Measurements from ENCODE around the gene FGD1. TPM values are rescaled to one million over a fixed set of nuclear protein-coding genes. Genes with fewer than 3 reads are reported as not detected.

FGD1 gene
- total RNA-seq, 2 donors from 2014 or later = 2.3 to 2.9 TPM

DNA sequence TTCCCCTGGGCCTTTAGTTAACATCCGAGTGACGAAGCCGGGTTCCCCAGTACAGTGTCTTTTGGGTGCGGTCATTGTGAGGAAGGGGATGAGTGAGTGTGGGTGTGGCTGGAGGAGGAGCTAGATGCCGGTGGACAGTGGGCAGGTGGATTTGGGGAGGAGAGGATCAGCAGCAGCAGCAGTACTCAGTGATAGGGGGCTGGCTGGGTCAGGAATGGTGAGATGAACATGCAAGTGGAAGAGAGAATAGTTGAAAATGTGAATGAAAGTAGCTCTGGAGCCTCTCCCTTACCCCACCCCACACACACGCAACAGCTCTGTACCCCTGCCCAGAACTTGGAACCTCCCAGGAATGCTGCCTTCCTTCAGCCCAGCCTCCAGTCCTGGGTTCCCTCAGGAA lies 51.3 kb downstream of the FGD1 start:
- Histone ChIP-seq H3K27me3 (no peaks in the 10 kb centered on the region), H3K4me3 (no peak overlapping the region), H3K4me1 (peaks cover 15% of the 10 kb centered on the region), H3K36me3 (replicated peaks in 1 of 2; ENCODE audit: insufficient read depth in 1 of 2, low read depth in 2 of 2) (no peaks in the 10 kb centered on the region), H3K27ac (no peak overlapping the region), H3K9me3 (no peaks in the 10 kb centered on the region)
- no peak for ATAC-seq
- WGBS, 2 donors = 79 to 80% methylated on average over 3 to 5 of the region's 6 CpGs
- TF ChIP-seq, protein P1, sequence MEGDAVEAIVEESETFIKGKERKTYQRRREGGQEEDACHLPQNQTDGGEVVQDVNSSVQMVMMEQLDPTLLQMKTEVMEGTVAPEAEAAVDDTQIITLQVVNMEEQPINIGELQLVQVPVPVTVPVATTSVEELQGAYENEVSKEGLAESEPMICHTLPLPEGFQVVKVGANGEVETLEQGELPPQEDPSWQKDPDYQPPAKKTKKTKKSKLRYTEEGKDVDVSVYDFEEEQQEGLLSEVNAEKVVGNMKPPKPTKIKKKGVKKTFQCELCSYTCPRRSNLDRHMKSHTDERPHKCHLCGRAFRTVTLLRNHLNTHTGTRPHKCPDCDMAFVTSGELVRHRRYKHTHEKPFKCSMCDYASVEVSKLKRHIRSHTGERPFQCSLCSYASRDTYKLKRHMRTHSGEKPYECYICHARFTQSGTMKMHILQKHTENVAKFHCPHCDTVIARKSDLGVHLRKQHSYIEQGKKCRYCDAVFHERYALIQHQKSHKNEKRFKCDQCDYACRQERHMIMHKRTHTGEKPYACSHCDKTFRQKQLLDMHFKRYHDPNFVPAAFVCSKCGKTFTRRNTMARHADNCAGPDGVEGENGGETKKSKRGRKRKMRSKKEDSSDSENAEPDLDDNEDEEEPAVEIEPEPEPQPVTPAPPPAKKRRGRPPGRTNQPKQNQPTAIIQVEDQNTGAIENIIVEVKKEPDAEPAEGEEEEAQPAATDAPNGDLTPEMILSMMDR (IDR thresholded peaks at IDR 0.05) = no peak
- TF ChIP-seq POLR2A (IDR thresholded peaks at IDR 0.05) = no peak
- no peak for DNase-seq
- intact Hi-C loops (cut with DNase I) = no loop called here

- Histone ChIP-seq H3K36me3 (replicated peaks in 1 of 2; ENCODE audit: insufficient read depth in 1 of 2, low read depth in 2 of 2) (no peaks in the 10 kb centered on the region), H3K4me1 (peaks cover 22% of the 10 kb centered on the region), H3K4me3 (no peak overlapping the region), H3K27me3 (no peaks in the 10 kb centered on the region), H3K27ac (no peak overlapping the region), H3K9me3 (no peaks in the 10 kb centered on the region)
- intact Hi-C loops (cut with DNase I) = no loop called here
- DNase-seq = no peak
- TF ChIP-seq, protein P1 (IDR thresholded peaks at IDR 0.05) = no peak
- TF ChIP-seq POLR2A (IDR thresholded peaks at IDR 0.05) = no peak
- no peak for ATAC-seq
Measured at GRCh38 chrX:54442790-54443189, 53.2 kb downstream of the FGD1 start.

DNA sequence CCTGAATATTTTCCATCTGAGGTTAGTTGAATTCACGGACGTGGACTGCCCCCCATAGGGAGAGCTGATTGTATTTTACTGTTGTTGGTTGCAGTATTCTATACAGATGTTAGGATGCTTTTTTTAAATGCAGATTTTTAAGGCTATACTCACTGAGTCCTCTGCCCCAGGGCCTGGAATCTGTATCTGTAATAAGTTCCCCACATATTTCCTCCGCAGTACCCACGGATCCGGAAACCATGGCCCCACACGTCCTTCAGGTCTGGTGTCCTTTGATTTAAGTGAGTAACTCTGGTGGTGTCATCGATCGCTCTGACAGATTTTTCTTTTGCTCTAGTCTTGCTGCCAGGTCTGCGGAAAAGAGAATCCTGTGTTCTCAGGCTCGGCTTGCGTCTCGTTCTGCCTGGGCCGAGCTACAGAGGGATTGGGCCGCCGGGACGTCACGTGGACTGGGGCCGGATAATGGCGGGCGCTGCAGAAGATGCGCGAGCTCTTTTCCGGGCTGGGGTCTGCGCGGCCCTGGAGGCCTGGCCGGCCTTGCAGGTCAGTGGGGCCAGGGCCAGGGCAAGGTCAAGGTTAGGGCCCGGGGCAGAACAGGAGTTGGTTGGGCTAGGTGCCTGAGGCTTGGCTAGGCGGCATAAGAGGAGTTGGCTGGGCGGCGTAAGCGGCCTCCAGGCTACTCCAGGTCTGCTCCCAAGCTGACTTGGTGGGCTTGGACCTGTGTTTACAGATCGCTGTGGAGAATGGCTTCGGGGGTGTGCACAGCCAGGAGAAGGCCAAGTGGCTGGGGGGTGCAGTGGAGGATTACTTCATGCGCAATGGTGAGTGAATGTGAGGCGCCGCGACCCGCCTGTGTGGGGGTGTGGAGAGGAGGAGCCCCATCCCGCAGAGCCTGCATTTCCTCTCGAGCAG lies 55.8 kb downstream of the FGD1 start, which contains the start of gene TSR2:
TSS of gene TSR2 (plus strand) at position 445 of the 912 bp plus-strand sequence. CDS start at position 463, 18 bp downstream.
- Histone ChIP-seq H3K27ac (peak within 1 kb of the TSS in 2 of 4 donors; percentile 57 to 63), H3K27me3 (no peaks in the 10 kb centered on the region), H3K36me3 (replicated peaks in 1 of 2; ENCODE audit: insufficient read depth in 1 of 2, low read depth in 2 of 2) (no peaks in the 10 kb centered on the region), H3K4me3 (peak within 1 kb of the TSS; percentile 12 to 64), H3K9me3 (no peaks in the 10 kb centered on the region), H3K4me1 (peaks cover 22% of the 10 kb centered on the region)
- WGBS, 2 donors = 0% methylated on average over 16 to 21 of the region's 40 CpGs
- intact Hi-C loops (cut with DNase I) = no loop called here
- peak; percentile 79 to 88 (median 84) for DNase-seq
- ATAC-seq = peak; percentile 100
- peak in 2 of 3 donors; percentile 65 for TF ChIP-seq POLR2A (IDR thresholded peaks at IDR 0.05)
- TF ChIP-seq, protein P1 (IDR thresholded peaks at IDR 0.05) = peak in 3 of 7 experiments; percentile 5 to 36 (median 18)

- ATAC-seq (no peak), DNase-seq (no peak)
- peaks cover 7% of the 10 kb centered on the region for H3K4me1 ChIP-seq
- H3K27me3 ChIP-seq = no peaks in the 10 kb centered on the region
- H3K9me3 ChIP-seq = no peaks in the 10 kb centered on the region
- 60 to 78% methylated on average over 2 of the region's 2 CpGs for WGBS, 2 donors
- intact Hi-C loops (cut with DNase I) = no loop called here
- TF ChIP-seq, protein P1 (IDR thresholded peaks at IDR 0.05) = no peak
- no peak for TF ChIP-seq POLR2A (IDR thresholded peaks at IDR 0.05)
- no peaks in the 10 kb centered on the region for H3K36me3 ChIP-seq (replicated peaks in 1 of 2; ENCODE audit: insufficient read depth in 1 of 2, low read depth in 2 of 2)
- H3K4me3 ChIP-seq = no peak overlapping the region
- H3K27ac ChIP-seq = no peak overlapping the region
Measured at GRCh38 chrX:54435121-54435520, 60.9 kb downstream of the FGD1 start.
